TTC549 (cell line): Measurements from ENCODE around the gene PRR5L.

ENCODE experiments used
- FAIRE-seq: peaks from 2 replicates; lab custom pipeline; 2012; peaks lifted over from hg19 to GRCh38; lab: Jason Lieb, UNC

Gene PRR5L

DNA sequence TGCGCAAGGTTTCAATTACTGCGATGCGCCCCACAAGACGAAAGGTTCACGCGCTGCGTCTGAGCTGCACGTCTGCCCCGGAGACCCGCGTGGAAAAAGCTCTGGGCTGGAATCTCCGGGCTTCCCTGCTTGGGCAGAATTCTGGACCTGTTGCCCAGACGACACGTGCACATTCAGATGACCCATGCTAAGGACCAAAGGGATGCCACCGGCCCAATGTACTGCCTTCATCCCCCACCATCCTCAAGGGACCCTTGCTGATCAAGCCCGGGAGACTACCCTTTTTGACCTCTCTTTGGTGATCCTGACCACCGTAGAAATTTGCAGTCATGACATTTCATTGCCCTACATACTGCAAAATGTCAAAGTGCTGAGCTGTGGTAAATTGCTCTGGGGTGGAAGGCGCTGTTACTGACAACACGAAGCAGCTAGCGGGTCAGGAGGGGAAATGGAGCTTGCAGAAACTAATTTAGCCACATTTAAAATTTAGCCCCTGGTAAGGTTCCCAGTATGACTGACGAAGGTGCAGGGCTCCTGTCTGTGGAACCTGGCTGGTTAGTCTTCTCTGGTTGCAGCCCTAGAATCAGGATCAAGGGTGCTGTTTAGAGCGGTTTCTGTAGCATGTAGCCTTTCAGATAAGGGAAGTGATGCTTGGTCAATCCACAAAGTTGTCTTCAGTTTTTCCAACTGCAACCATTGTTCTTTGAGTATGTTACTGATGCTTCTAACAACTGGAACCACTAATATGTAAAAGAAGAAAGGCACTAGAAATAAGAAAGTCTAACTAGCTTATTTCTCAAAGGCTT, 81.9 kb downstream of the PRR5L start:
- FAIRE-seq: no peak

DNA sequence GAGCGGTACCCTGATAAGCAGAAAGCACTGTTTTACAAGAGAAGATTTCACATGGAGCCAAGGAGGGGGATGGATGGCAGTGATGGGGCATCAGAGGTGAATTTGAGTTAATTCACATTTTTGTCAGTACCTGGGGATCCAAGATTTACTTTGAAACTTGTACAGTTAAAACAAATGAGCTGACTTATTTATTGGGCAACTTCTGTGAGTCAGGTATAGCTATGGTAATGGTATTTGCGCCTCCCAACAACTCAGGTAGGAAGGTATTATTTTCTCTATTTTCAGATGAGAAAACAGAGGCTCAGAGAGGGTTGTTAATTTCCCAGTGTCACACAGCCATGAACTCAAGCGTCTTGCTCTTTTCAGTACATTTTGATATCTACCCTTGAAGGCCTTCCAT, 83.6 kb downstream of the PRR5L start:
- no peak for FAIRE-seq

DNA sequence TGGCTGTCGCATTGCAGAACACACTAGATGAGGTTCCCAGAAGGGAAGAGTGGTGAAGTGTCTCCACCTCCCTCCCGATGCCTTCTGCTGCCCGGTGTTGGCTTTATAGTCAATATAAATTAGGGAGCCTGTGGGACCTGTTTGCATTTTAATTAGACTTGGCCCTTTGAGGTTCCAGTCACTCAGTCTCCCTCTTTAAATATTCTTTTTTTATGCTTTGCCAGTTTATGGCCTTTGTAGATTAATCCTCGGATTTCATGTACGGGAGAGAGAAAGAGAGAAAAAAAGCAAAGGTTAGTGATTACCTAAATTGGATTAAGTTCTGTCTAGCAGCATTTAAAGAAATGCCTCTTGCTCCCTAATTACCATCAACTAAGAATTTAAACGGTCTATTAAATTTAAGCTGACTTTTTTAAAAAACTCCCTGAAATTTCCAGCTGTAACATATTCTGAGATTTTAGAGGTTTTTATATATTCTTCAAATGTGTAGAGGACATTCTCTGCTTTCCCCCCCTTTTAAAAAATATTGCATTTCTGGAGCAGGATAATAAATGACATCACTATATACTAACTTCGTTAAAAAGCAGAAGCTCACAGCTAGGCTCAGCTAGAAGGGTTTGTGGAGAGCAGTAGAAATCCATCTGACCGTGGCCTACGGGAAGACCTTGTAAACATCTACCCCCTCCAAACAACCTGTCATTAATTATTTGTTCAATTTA, 84.4 kb downstream of the PRR5L start:
- no peak for FAIRE-seq

DNA sequence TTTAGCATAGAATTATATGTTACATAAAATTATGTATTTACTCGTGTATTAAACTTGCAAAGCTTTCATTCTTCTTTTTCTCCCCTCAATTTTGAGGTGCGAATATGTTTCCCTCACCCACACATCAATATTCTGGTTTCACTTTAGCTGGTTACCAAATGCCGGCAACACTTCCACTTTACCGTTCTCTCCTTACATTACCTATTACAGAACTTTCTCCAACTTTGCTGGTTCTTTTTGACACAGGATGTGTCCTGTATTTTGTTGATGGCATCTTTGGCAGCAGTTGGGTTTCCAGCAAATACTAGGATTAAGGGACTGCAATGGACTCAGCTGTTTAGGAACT, 84.9 kb downstream of the PRR5L start:
- FAIRE-seq: no peak

DNA sequence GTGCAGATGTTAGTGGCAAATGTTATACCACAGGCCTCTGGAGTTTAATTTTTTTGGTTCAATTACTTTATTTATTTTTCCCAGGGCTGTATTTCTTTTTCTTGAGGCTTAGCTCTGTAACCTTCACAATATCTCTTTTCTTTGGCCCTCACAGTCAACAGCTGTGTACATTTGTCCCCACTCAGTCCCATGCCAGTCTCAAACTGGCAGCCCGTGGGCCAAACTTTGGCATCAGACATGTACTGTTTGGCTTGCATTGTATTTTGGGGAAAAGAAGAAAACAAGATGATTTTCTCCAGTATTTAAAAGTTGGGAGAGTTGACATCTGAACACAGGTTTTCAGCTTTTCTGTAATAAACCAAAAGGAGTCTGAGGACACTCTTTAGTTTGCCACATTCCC, 87.1 kb downstream of the PRR5L start:
- no peak for FAIRE-seq

DNA sequence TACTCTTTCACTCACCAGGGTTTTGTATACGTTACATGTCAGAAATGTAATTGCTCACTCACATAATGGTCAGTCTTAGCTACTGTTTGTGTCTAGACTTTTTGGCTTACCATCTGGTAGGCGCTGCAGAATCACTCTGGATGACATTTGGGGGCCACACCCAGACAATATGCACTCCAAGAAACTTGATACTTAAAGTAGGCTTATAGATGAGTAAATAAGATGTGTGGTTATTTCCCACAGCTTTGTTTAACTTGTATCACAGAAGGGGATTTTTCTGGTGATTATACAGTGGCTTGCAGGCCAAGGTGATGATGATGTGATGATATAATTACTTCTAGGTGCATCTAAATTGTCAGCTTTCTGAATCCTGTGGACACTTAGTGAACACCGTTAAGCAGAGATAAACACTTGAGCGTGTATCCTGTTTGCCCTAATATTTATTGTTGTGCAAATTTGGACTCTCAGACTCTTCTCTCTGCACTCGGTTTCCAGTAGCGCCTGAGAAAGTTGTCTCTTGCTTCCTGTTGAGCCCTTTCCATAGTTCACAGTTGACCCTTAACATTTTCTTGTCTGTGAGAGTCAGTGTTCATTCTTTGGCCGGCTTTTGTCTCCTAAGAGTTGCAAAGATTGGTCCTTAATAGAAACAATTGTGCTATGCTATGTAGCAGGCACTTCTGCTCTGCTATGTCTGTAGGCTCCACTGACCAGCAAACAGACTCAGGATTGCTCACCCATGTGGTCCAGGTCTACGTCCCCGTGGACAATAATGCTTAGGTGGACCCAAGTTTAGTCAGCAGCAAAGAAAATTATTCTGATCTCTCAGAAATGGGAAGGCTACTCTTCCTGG, 89.3 kb downstream of the PRR5L start:
- FAIRE-seq: no peak

DNA sequence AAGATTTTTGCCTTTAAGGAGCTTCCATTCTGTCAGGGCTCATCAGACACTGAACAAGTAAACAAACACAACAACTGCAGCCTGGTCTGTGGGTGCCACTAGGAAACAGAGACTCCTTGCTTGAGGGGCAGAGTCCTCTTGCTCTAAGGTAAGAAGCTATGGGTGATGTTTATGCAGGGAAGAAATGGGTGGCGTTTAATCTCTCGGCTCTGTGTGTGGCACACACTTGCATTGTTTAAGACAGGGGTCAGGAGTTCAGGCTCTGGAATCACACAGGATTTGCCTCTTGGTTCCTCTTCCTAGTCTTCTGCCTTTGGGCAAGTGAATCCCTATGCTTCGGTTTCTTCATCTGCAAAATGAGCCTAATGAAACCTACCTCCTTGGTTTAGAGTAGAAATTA, 90.3 kb downstream of the PRR5L start:
- FAIRE-seq: no peak

DNA sequence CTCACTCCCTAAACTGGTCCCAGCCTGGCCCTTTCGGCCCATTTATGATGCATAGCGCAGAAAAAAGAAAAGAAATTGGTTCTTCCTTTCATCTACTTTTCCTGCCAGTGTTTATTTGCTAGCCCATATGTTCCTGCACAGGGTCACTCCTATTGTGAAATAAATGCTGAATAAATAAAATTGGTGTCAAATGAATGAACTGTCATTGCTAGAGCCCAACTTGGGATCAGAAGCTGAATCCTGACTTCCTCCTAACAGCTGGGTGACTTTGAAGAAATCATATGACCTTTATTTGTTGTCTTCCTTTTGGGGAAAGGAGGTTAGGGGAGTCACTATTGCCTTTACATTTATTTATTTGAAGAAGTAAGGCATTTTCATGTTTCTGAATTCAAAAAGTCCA, 92.0 kb downstream of the PRR5L start:
- FAIRE-seq: no peak

DNA sequence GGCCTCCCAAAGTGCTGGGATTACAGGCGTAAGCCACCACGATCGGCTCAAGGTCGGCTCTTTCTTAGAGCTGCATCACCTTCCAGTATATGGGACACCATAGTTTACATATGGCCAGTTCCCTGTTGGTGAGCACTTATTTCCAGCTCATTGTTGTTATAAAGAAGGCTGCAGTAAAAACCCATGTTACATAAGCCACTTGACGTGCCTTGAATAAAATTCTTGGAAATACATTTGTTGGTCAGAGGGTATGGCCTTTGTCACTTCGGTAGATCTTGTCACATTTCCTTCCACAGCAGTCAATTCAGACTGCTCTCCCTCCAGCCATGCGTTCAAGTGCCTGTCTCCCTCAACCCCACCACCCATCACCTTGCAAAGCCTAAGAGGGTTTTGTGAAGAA, 92.9 kb downstream of the PRR5L start:
- no peak for FAIRE-seq

DNA sequence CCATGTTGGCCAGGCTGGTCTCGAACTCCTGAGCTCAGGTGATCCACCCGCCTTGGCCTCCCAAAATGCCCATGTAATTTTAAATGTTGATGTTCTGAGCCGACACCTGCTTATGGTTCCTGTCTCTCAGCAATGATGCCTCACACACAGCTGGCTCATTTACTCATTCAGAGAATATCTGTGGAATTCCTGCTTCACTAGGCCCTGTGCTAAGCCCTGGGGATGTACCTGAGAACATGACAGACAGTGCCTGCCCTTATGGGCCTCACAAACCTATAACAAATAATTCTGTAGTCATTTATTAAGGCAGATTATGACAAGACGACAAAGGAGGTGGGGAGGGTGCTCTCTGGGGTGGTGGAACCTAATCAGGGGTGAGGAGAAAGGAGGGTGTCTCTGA, 93.7 kb downstream of the PRR5L start:
- no peak for FAIRE-seq

DNA sequence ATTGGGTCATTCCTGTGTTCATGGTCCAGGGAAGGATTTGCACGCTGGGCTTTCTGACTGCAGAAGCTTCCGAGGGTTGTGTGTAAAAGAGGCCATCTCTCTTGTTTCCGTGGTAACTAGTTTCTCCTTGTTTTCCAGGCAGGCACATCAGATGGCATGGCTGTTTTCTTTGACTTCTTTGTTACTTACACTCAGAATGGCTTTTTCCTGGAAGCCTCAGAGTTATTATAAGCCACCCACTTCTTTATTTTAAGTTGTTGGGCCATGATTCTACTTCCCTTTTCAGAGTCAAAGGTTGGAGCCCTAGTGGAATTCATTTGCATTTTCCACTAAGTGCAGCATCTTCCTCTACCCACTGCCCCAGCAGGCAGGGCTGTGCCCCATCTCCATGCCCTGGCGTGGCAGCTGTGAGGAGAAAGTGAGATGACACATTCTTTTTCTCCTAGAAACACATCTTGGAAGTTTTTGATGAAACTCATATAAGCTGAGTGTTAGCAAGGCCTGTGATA, 94.9 kb downstream of the PRR5L start:
- FAIRE-seq: no peak

DNA sequence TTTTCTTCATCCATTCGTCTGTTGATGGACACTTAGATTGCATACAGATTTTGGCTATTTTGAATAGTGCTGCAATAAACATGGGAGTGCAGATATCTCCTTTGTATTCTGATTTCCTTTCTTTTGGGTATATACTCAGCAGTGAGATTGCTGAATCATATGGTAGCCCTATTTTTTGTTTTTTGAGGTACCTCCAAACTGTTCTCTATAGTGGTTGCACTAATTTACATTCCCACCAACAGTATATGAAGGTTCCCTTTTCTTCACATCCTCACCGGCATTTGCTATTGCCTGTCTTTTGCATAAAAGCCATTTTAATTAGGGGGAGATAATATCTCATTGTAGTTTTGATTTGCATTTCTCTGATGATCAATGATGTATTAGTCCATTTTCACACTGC, 96.1 kb downstream of the PRR5L start:
- no peak for FAIRE-seq

DNA sequence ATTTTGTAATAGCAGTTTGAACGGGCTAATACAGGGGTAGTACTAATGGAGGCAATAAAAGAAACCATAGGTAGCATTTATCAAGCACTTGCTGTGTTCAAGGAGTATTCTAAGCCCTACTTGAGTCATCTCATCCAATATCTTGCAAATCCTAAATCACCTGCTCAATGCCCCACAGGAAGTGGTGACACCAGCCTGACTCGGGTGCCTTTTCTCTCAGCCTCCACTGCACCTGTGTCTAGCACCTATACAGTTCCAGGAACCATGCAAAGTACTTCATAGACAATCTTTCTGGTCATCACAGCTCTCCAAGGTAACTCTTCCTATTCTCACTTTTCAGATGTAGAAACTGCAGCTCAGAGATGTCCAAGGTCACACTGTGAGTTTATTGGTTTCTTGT, 98.0 kb downstream of the PRR5L start:
- no peak for FAIRE-seq

DNA sequence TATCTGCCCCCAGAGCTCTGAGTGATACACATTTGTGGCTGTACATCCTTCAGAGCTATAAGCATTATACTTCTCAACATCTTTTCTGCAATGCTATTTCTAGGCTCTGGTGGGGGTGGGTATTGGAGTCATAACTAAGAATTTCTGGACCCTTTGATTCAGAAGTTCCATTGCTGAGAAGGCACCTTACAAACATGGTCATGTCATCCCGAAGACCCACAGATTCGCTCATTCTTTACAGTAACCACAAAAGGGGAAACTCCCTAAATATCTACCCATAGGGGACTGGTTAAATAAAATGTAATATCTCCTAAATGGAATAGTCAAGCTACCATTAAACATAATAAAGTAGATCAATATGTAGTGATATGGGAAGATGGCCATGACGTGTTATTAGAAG, 98.8 kb downstream of the PRR5L start:
- no peak for FAIRE-seq

DNA sequence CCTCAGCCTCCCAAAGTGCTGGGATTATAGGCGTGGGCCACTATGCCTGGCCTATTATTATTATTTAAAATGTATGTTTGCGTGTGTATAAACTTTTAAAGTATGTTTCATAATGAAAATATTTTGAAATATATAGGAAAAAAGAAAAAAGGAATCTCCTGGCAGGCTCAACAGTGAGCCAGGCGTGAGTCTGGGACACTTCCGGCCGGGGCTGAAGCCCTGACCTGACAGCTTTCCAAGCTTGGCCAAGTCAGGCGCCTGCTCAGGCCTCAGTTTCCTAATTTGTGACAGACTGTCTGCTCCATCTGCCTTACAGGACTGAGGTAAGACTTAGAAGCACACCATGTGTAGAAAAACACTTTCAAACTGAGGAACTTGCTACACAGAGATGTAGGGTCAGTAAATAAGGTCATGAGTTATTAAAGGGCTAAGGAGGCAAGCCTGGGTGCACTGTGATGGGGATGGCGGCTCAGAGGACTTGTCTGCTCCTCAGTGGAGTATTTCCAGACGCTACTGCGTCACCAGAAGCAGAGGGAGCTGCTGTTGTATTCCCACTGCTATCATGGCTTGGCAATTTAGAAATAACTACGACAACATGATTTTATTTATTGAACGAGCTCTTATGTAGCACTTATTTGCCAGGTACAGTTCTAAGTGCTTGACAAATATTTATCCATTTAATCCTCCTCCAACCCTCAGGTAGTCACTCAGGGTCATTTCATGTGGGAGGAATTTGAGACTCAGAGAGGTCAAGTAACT, 100.1 kb downstream of the PRR5L start:
- FAIRE-seq: no peak

DNA sequence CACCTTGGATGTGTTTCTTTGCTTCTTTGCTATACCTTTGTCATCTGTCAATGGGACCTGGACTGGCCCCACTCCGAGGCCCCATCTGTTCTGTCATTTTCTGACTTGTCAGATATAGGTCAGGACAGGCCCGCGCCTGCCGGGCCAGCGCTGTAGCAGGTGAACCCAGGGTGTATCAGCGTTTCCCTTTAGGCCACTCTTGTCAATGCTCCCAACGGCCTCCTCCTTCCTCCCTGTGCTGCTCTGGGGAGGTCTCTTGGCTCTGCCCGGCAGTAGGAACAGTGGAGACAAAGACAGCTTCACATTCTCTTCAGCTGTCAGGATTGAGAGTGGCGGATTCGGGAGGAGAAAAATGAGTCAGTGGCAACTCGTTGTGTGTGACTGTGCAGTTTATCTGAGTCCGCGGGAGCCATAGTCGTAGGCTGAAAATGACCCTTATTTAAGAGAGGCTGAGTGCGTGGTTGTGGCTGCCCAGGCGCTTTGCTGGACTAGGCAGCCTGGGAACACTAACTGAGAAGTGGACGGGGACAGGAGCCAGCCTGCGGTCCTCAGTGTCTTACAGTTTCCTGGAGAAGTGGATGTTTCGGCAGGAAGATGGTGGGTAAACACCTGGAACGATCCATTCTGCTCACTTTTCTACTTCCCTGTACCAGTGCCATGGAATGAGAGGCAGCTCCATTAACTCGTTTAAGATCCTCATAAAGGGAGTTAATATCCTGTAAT, 102.3 kb downstream of the PRR5L start:
- no peak for FAIRE-seq

DNA sequence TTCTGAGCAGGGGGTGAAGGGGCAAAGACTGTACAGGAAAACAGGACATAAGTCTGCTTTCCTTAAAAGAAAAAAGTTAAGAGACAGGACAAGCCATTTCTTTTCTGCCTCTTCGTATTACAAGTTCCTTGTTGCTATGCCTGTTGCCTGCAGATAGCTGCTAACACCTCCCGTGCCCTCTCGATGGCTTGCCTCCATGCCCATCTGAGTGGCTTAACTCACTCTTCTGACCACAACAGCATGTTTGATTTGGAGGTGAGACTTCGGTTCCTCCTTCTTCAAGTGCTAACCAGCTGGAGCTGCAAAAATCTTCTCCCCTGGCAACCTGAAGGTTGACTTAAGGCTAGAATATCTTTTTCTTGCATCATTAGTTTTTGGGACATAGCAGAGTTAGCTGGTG, 103.1 kb downstream of the PRR5L start:
- no peak for FAIRE-seq

DNA sequence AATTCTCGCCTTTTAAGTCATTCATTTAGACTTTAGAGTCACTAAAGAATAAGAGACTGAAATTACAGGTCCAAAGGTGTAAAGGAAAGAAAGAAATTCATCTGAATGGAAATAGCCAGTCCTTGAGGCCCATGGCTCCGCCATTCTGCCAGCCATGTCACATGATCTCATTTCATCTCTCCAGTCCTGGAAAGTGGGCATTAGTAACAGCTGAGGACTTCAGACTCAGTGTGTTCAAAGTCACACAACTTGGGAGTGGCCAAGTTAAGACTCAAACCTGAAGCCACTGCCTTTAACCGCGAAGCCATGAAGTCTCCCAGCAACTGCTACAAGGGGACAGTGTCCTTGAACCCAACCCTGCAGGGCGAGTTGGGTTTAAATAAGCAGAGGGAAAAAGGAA, 103.7 kb downstream of the PRR5L start:
- FAIRE-seq: no peak

DNA sequence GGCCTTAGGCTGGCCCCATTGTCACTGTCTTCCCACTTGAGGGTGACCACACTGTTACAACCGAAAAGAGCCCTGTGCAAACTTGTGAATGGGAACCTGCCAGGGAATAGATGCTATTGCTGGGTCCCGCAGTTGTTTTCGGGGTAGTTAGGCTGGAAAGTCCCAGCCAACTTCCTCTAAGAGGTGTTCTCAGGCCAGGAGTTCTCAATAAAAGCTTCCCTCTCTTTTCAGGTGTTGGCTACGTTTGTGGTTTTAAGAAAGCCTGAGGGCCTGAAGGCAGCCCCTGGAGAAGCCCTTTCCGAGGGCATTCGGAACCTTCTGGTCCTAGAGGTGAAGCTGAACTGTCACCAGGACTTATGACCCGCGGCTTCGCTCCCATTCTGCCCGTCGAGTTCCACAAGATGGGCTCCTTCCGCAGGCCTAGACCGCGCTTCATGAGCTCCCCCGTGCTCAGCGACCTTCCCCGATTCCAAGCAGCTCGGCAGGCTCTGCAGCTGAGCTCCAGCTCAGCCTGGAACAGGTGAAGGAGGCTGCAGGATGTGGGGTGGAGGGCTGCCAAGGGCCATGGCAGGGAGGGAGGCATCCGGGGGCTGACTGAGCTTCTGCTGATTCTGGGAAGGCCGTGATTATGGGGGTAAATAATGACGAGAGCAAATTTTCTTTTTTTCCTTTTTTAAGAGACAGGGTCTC, 104.8 kb downstream of the PRR5L start:
- FAIRE-seq: no peak

DNA sequence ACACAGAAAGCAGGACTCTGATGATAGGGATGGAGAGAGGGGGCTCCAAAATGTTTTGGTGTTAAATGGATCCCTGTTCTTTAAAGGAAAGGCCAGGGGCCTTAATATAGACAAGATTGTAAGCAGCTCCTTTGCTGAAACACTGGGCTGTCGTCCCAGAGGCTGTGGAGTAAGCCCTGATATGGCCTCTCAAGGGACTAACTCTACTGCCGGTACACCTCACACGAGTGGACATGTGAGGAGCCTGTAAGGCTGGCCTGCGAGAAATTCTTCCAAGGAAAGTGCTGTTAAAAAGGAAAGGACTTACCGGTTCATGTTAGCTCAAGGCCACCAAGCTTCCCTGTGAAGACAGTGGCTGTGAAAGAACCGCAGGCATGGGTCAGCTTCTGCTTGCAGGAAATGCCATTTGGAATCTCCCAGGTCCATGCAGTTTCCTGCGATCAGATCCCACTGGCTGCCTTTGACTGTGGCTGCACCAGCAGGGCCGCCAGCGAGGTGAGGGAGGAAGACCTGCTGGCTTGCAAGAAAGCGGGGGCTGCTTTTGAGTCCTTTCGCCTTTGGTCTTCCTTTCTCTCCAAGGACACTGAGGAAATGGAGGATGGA, 106.6 kb downstream of the PRR5L start:
- FAIRE-seq: no peak

DNA sequence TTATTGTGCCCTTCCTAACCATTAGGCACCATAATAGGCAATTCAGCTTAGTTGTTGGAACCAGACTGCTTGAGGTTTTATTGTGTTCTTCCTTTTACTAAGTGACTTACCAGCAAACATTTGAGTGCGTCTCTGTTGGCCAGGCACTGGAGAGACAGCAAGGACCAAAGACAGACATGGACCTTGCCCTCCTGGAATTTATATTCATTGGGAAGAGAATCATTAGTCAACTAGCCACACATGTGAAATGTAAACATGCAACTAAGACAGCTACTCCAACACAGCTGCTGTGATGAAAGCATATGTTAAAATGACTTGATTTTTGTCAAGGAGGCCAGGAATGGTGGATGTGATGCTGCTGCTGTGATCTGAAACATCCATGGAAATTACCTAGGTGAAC, 107.6 kb downstream of the PRR5L start:
- FAIRE-seq: no peak
